HepG2 (cell line): ENCODE data around the gene BUD23. TPM values are rescaled to one million over a fixed set of nuclear protein-coding genes. Genes with fewer than 3 reads are reported as not detected.

ENCODE experiments used
- CSRNP1 ChIP-seq: sonication (generic); formaldehyde crosslinking; IDR thresholded peaks from 2 replicates; pipeline ENCODE4 v1.8.1; 2023; ENCODE audit warnings: mild to moderate bottlenecking, missing genetic modification reagents
- DRAP1 ChIP-seq: IDR thresholded peaks from 2 replicates; pipeline ENCODE4 v1.6.1; 2016; ENCODE audit warnings: missing genetic modification reagents, missing compliant biosample characterization
- FLYWCH1 ChIP-seq: sonication (generic); formaldehyde crosslinking; IDR thresholded peaks from 2 replicates; pipeline ENCODE4 v1.8.1; 2023; ENCODE audit warnings: mild to moderate bottlenecking, missing genetic modification reagents
- MLXIP ChIP-seq: sonication (generic); formaldehyde crosslinking; IDR thresholded peaks from 2 replicates; pipeline ENCODE4 v1.9.0; 2021; ENCODE audit warnings: missing genetic modification reagents, borderline replicate concordance
- NONO ChIP-seq, 2 experiments: fragments of 450-650 bp in 1 of 2; sonication (generic) in 1 of 2; formaldehyde crosslinking in 1 of 2; IDR thresholded peaks in 1 of 2; conservative IDR thresholded peaks in 1 of 2; 2 replicates each; pipeline versions ENCODE4 v1.6.1 to v1.8.0; 2017 to 2022; ENCODE audit warnings: mild to moderate bottlenecking in 1 of 2, missing genetic modification reagents in 1 of 2, moderate library complexity in 1 of 2
- PPARG ChIP-seq: conservative IDR thresholded peaks from 2 replicates; pipeline ENCODE4 v1.6.1; 2016; ENCODE audit warnings: missing biosample characterization, missing genetic modification reagents
- SIX4 ChIP-seq: sonication (generic); formaldehyde crosslinking; IDR thresholded peaks from 2 replicates; pipeline ENCODE4 v1.4.0; 2020; ENCODE audit warnings: missing genetic modification reagents
- SP1 ChIP-seq, 2 experiments: fragments of 450-650 bp in 1 of 2; sonication (generic) in 1 of 2; formaldehyde crosslinking in 1 of 2; IDR thresholded peaks; 2 replicates each; pipeline versions ENCODE4 v1.4.0 to v1.6.1; 2016 to 2020; ENCODE audit warnings: missing genetic modification reagents in 1 of 2
- ZMYM2 ChIP-seq: sonication (generic); formaldehyde crosslinking; IDR thresholded peaks from 2 replicates; pipeline ENCODE4 v1.8.0; 2022; ENCODE audit warnings: mild to moderate bottlenecking, missing genetic modification reagents
- ZNF644 ChIP-seq: IDR thresholded peaks from 2 replicates; pipeline ENCODE4 v1.6.1; 2016; ENCODE audit warnings: low read depth
- ZNF691 ChIP-seq: sonication (generic); formaldehyde crosslinking; IDR thresholded peaks from 2 replicates; pipeline ENCODE4 v1.4.0; 2020; ENCODE audit warnings: missing genetic modification reagents, low read depth, mild to moderate bottlenecking, borderline replicate concordance
- ZNF841 ChIP-seq: sonication (generic); formaldehyde crosslinking; IDR thresholded peaks from 2 replicates; pipeline ENCODE4 v1.8.1; 2023; ENCODE audit warnings: missing genetic modification reagents, borderline replicate concordance
- polyA plus RNA-seq, 8 experiments: library from polyadenylated mRNA; depleted of rRNA in 3 of 8; stranded (reverse) in 7 of 8; unstranded in 1 of 8; fragments of >200 nt; fragmentation: Illumina TruSeq in 4 of 8; extraction: Trizol in 4 of 8; gene quantifications; 2 replicates each; pipeline versions ENCODE4 v1.2.1 to v1.2.3, GENCODE V29; 2011 to 2016; ENCODE audit warnings: low read depth in 4 of 8, missing spikeins in 1 of 8, mixed read lengths in 1 of 8; ENCODE audit not compliant: insufficient read depth in 1 of 8
- total RNA-seq, 5 experiments: library from RNA; depleted of rRNA; stranded (reverse); fragments of >200 nt; fragmentation: Illumina TruSeq; extraction: Trizol; gene quantifications; 2 replicates each; pipeline ENCODE4 v1.2.3, GENCODE V29; 2016; ENCODE audit warnings: low read depth in 1 of 5
- TF ChIP-seq, protein P1 (sequence below): sonication (generic); formaldehyde crosslinking; IDR thresholded peaks from 2 replicates; pipeline ENCODE4 v1.4.0; 2020; ENCODE audit warnings: mild to moderate bottlenecking, missing genetic modification reagents
- TF ChIP-seq, protein P2 (sequence below): sonication (generic); formaldehyde crosslinking; conservative IDR thresholded peaks from 2 replicates; pipeline ENCODE4 v1.4.0; 2020; ENCODE audit warnings: missing genetic modification reagents
- TF ChIP-seq, protein P3 (sequence below): IDR thresholded peaks from 2 replicates; pipeline ENCODE4 v1.6.1; 2016; ENCODE audit warnings: low read depth

Gene BUD23
- total and polyA plus RNA-seq, 2 of the 13 experiments (the other 11 are each of a cell fraction or from before 2014, with no cell fraction given): 47.5 to 54.5 TPM

DNA sequence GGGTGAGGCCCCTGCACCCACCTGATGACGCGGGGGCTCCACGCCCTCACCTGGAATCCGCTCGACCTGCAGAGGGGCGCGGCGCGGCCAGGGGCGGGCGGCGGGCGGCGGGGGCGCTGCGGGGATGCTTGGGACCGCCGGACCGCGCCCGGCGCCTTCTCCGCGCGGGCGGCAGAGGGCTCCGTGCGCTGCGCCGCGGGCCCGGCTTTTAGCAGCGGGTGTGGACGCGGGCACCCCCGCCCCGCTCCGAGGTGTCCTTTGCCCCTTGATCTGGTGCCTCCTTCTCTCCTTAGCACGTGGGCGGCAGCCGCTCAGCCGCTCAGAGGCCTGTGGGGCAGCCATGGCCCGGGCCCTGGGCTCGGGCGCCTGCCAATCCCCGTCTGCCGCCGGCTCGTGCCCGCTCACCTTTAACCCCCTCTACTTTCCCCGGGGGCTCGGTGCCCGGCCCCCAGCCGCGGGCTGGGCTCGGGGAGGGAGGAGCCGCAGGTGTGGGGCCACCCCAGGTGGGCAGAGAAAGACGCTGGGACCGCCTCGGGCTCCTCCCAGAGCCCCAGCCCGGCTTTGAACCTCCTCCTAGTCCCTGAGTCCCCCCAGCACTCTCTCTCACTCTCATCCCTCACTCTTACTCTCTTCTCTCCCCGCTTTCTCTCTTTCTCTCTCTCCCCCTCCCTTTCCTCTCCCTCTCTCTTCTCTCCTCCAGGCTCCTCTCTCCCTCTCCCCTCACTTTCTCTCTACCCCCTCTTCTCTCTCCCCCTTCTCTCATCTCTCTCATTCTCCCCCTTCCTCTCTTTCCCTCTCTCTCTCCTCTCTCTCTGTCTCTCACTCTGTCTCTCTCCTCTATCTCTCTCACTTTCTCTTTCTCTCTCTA lies 35.4 kb upstream of the BUD23 start (continued):
- TF ChIP-seq MLXIP (CRISPR knock-in tag) (peak; percentile 99), SP1 (IDR thresholded peaks at IDR 0.05) (no peak), SP1 (CRISPR knock-in tag; IDR thresholded peaks at IDR 0.05) (0 out of 2 replicates have a peak, but pooled peaks have one; percentile 18), DRAP1 (CRISPR knock-in tag) (peak; percentile 38; the same call in 1 of the 2 replicates), ZNF691 (CRISPR knock-in tag) (0 out of 2 replicates have a peak, but pooled peaks have one; percentile 34), ZMYM2 (CRISPR knock-in tag) (no peak), SIX4 (CRISPR knock-in tag) (no peak), PPARG (CRISPR knock-in tag) (peak; percentile 89), CSRNP1 (CRISPR knock-in tag) (0 out of 2 replicates have a peak, but pooled peaks have one; percentile 8), ZNF841 (no peak), NONO (IDR thresholded peaks at IDR 0.05) (no peak), NONO (CRISPR knock-in tag; conservative IDR thresholded peaks at IDR 0.05) (peak; percentile 78; the same call in 1 of the 2 replicates), FLYWCH1 (no peak), ZNF644 (CRISPR knock-in tag) (no peak)
- TF ChIP-seq, protein P1, sequence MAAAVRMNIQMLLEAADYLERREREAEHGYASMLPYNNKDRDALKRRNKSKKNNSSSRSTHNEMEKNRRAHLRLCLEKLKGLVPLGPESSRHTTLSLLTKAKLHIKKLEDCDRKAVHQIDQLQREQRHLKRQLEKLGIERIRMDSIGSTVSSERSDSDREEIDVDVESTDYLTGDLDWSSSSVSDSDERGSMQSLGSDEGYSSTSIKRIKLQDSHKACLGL (CRISPR knock-in tag): peak; percentile 61; the same call in 1 of the 2 replicates
- TF ChIP-seq, protein P2, sequence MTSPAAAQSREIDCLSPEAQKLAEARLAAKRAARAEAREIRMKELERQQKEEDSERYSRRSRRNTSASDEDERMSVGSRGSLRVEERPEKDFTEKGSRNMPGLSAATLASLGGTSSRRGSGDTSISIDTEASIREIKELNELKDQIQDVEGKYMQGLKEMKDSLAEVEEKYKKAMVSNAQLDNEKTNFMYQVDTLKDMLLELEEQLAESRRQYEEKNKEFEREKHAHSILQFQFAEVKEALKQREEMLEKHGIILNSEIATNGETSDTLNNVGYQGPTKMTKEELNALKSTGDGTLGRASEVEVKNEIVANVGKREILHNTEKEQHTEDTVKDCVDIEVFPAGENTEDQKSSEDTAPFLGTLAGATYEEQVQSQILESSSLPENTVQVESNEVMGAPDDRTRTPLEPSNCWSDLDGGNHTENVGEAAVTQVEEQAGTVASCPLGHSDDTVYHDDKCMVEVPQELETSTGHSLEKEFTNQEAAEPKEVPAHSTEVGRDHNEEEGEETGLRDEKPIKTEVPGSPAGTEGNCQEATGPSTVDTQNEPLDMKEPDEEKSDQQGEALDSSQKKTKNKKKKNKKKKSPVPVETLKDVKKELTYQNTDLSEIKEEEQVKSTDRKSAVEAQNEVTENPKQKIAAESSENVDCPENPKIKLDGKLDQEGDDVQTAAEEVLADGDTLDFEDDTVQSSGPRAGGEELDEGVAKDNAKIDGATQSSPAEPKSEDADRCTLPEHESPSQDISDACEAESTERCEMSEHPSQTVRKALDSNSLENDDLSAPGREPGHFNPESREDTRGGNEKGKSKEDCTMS (CRISPR knock-in tag): no peak
- TF ChIP-seq, protein P3, sequence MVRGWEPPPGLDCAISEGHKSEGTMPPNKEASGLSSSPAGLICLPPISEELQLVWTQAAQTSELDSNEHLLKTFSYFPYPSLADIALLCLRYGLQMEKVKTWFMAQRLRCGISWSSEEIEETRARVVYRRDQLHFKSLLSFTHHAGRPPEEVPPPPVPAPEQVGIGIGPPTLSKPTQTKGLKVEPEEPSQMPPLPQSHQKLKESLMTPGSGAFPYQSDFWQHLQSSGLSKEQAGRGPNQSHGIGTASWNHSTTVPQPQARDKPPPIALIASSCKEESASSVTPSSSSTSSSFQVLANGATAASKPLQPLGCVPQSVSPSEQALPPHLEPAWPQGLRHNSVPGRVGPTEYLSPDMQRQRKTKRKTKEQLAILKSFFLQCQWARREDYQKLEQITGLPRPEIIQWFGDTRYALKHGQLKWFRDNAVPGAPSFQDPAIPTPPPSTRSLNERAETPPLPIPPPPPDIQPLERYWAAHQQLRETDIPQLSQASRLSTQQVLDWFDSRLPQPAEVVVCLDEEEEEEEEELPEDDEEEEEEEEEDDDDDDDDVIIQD: no peak
